Mesangial cell (primary cell): ENCODE measurements around the gene ADH1A. TPM values are rescaled to one million over a fixed set of nuclear protein-coding genes. Genes with fewer than 3 reads are reported as not detected.

ENCODE experiments used
- total RNA-seq: library from RNA; depleted of rRNA; stranded (reverse); fragments of >200 nt; gene quantifications from 2 replicates; pipeline ENCODE4 v1.2.3, GENCODE V29; 2015

Gene ADH1A
- not detected in 2 replicates for total RNA-seq

DNA sequence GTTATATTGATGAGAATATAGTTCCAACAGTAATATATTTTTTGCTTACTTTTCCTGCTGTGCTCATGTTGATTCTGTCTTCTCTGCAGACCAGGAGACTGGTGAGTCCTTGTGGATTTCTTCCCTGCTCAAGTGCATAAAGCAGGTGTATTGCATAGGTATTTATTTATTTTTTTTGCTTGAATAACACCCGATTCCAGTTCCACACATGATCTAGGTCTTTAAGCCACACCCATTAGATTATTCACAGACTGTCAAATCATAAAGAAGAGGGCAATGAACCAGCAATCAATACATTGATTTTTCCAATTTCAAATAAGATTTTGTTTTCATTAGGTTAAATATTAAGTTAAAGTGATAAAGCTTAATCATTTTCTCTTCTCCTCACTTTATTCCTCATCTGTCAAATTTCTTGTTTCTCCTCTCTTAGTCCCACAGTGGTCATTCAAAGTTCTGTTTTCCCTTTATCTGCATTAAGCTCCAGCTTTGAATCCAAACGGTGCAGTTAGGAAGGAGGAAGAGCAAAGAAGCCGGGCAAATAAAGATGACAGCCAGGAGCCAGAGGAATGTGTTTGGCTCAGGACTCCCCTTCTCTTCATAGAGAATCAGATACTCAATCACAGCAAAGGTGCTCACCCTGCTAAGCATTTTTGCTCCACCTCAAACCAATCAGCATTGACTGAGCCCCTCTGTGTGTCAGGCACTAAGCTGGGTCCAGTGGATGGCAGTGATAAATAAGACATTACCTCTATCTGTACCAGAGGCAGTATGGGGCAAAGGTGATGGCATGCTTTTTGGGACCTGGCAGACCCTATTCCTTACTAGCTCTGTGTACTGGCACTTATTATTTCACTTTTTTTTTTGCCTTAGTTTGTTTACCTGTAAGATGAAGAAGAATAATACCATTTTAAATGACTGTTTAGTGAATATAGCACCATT lies at the start of gene ADH1A:
TSS of gene ADH1A (minus strand) at position 138 of the 939 bp plus-strand sequence. CDS start at position 67, 71 bp downstream.

GRCh38 chr4:99321241-99322191 lies 30.7 kb upstream of the ADH1A start, which contains the start of gene ADH1B:
Gene ADH1B (minus strand): TSS chr4:99321401. CDS start chr4:99321331, 70 bp downstream.

Other genes with a start within 250 kb of the ADH1A start
- 82.4 and 91.6 TPM in 2 replicates for gene ADH5, start 202.2 kb downstream of the ADH1A start, total RNA-seq
- not detected in 2 replicates for gene ADH4, start 146.7 kb downstream of the ADH1A start, total RNA-seq
- 0.13 TPM in 1 of 2 replicates, not detected in the other for gene ADH6, start 71.7 kb downstream of the ADH1A start, total RNA-seq
- gene ADH1B, start 30.4 kb upstream of the ADH1A start, total RNA-seq: not detected in 2 replicates
- gene ADH1C, start 61.8 kb upstream of the ADH1A start, total RNA-seq: not detected in 2 replicates
- gene ADH7, start 144.4 kb upstream of the ADH1A start, total RNA-seq: not detected in 2 replicates
- gene C4orf17, start 220.0 kb upstream of the ADH1A start, total RNA-seq: not detected in 2 replicates